HG03045 (cell line): Measurements from ENCODE around the gene MYOZ3.

Experiments used
- ATAC-seq: cut with Tn5 transposase; IDR thresholded peaks from one replicate; pipeline ENCODE4 v1.9.1; 2021; ENCODE audit warnings: mild to moderate bottlenecking, moderate library complexity; ENCODE audit not compliant: unreplicated experiment

Gene MYOZ3

GRCh38 chr5:150626853-150627276 is 34.2 kb upstream of the MYOZ3 start:
- no peak for ATAC-seq

DNA sequence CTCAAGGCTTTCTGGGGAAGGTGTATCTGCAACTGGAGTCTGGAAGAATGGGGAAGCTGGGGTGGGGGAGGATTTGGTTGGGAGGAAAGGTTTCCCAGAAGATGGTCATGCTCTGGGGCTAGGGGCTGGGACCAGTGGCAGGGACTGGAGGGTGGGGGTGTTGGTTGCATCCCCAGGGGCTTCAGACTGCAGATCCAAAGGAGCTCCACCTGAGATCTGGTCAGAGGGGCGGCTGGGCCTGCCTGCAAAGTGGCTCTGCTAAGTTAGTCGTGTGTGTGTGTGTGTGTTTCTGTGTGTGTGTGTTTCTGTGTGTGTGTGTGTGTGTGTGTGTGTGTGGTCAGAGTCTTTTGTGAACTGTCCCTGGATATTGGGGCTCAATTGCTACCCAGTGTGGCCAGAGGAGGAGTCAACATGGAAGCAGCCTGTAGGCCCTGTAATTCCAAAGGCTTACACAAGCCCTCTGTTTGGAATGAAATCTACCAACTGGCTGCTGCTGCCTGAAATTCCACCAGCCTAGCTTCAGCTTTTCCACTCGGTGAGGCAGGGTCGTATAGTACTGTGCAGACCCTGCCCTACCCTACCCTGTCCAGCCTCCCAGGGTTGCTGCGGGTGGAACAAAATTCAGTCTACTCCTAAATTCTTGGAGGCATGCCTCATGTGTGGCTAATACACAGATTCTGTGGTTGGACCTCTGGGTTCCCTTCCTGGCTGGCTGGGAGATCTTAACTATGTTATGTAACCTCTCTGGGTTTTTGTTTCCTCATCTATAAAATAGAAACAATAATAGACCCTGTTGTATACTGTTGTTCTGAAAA is 33.1 kb upstream of the MYOZ3 start:
- ATAC-seq = no peak

DNA sequence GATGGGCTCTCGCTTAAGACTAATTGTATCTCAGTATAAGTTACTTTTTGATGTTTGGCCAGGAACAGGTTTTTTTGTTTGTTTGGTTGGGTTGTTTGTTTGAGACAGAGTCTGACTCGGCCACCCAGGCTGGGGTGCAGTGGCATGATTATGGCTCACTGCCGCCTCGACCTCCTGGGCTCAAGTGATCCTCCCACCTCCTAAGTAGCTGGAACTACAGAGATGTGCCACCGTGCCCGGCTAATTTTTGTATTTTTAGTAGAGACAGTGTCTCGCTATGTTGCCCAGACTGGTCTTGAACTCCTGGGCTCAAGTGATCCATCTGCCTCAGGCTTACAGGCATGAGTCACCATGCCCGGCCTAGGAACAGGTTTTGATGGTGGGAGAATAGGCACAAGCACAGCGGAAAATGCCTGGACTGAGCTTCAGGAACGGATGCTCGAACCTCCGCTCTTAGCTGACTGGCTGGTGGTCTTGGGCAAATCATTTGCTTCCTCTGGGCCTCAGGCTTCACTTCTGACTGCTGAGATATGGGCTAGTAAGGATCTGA is 32.0 kb upstream of the MYOZ3 start:
- ATAC-seq = no peak

DNA sequence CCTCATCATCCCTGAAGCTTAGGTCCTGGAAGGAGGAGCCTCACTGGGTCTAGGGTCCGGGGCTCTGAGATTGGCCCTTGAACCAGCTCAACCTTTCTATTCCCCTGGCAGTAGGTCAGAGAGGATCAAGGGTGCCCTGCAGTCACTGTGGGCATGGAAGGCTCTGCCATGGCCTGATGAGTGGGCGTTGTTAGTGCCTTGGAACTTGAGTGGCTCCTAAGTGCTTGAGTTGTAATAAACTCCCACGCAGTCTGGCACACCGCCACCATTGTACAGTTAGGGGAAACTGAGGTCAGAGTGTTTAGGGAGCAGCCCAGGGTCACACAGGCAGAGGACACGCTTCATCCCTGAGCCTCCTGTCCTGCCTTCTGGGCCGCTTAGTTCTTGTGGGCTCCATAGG is 31.0 kb upstream of the MYOZ3 start:
- no peak for ATAC-seq

DNA sequence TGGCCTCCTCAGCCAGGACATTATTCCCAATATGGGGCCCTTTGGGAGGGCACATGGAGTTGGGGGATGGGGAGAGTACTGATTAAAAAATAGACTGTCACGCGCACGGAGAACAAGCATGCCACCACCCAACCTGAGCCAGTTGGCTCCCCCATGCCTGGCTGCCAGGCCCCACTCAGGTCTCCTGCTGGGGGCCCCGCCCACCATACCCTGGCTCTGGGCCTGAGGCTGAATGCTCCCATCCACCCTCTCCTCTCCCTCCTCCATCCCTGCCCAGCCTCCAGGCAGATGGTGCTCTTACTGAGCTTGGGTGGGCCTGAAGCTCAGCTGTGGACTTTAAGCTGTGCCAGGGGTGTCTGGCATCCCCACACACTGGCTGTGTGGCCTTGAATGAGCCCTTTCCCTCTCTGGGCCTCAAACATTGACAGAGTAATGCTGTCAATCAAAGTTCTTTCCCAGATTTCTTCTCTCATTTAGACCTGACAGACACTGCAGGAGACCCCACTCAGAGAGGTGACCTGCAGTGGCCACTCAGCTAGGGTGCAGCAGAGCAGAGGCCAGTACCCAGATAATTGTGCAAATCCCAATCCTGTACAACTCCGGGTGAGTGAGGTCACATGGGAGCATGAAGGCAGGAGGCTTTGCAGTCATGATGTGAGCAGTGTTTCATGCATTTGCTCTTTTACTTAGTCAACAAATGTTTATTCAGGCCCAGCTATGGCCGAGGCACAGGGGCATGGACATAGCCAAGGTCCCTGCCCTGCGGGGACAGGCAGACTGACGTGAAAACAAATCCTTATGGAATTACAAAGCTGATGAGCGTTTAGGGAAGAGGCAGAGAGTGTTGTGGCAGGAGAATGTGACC is 30.4 kb upstream of the MYOZ3 start:
- no peak for ATAC-seq

- no peak for ATAC-seq
Observed at GRCh38 chr5:150631326-150631701, 29.7 kb upstream of the MYOZ3 start.

GRCh38 chr5:150632305-150633160 is 28.5 kb upstream of the MYOZ3 start:
- no peak for ATAC-seq

DNA sequence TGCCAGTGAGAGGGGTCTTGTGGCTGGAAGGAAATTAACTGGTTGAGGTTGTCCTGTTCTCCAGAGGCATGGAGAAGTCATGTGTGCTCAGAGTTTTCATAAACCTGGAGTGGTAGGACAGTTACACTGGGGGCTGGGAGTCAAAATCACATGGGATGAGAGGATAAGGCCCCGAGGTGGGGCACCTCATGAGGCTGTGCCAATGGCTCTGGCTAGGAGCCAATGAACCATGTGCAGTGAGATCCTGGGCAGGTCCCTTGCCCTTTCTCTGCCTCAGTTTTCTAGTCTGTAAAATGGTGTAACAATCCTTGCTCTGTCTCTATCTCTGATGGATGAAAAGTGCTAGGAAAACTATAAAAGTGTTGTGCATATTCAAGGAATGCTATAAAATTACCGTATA is 27.6 kb upstream of the MYOZ3 start:
- no peak for ATAC-seq

GRCh38 chr5:150636391-150637244 is 24.4 kb upstream of the MYOZ3 start:
- no peak for ATAC-seq

DNA sequence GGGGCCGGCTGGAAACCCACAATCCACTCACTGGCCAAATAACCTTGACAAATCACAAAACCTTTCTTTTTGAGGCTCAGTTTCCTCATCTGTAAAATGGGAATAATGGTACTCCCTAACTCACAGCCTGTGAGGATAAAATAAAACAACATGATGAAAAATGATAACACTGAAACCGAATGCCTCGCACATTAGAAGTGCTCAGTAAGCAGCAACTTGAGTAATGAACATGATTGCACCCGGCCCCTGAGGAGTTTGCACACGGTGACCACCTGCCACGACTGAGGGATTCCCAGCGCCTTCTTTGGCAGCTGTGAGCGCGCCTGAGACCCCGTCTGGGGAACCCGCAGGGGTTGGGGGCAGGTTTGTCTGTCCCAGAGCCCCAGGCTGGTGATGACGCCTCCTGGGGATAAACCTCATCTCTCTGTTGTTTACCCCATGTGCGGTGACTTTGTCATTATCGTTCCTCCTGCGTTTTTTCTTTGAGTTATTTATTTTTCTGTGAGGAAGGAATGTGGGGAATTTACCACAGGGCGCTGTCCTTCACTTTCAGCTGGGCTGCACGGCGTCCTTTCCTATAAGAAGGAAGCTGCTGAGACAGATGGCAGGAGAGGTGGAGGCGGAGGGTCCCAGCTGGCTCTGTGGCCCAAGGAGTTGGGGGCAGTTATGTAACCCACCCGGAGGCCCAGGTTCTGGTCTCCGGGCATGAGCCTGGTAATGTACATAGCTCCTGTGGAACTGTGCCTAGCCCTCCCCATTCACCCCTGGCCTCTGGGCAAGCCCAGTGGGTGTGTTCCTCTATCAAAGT is 23.6 kb upstream of the MYOZ3 start:
- ATAC-seq = no peak

DNA sequence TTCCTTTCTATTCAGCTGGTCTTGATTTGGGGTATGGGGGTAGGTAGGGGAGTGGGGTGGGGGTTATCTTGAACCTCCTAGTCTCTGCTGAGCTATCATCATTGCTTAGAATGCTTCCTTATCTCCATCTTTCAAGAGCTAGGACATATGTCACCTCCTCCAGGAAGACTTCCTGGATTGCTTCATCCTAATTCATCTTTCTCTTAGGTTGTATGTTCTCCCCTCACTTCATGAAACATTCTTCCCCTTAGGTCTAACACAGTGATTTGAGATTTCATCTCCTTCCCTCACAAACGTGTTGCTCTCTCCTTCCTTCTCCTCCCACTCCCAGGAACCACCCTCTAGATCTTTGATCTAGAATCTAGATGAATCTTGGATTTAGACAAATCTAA is 23.0 kb upstream of the MYOZ3 start:
- ATAC-seq = no peak

DNA sequence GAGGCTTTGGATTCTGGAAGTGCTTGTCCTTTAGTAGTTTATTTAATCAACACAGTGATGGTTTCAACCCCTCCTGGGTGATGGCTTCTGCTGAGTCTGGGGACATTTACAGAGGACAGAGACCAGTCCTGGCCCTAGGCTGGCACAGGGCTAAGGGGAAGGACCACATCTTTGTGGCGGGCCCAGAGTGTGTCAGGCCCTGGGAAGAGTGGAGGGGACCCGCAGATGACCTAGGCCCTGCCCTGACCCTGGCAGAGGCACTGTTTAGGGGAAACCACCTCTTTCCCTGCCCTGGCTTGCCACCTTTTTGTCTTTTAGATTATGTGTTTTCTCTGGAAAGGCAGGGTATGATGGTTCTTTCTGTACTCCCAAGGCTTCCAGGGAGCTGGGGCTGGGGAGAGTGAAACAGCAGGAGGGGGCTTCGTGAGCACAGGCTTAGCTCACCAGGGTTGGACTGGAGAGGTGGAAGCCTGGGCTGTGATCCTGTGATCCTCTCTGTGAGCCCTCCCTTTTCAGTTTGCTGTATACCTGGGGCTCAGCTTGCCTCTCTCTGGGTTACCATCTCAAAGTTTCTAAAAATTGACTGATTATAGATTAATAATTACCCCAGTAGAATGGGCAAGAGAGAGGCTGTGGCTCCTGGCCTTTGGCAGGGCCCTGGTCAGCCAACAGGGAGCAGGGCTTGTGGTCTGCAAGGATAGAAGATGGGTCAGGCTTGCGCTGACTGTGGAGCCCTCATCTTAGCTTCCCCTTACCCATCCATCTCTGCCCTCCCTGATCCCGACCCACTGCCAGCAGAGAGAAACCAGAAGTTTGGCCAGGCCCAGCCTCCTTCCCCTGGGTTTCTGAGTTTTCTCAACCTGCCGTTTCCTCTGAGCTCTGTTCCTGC is 22.3 kb upstream of the MYOZ3 start:
- ATAC-seq = no peak

DNA sequence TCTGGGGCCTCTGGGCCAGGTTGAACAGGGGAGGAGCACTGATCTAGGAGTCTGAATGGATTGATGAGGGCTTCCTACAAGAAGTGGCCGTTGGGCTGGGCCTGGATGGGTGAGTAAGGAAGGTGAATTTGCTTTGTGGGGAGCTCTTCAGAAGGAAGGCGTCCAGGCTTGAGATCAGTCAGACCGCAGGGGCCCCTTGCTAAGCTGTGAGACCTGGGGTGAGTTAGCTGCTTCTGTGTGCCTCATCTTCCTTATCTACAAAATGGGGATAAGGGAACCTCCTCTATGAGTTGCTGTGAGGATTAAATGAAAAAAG is 21.7 kb upstream of the MYOZ3 start:
- ATAC-seq = no peak

DNA sequence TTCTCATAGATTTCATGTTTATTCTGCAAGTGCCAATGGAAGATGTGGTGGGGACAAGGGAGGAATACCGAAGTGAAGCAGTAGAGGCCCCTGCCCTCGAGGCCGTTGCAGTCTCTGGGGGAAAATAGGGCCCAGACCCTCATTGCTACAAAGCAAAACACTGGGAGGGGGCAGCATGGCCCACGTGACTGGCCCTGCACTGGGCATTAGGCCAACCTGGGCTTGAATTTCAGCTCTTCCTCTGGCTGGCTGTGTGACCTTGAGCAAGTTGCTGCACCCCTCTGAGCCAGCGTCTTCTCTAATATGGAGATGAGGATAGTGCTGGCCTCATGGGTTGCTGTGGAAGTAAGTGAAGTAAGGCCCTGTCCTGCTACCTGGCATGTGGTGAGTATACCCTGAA is 21.3 kb upstream of the MYOZ3 start:
- ATAC-seq = no peak

DNA sequence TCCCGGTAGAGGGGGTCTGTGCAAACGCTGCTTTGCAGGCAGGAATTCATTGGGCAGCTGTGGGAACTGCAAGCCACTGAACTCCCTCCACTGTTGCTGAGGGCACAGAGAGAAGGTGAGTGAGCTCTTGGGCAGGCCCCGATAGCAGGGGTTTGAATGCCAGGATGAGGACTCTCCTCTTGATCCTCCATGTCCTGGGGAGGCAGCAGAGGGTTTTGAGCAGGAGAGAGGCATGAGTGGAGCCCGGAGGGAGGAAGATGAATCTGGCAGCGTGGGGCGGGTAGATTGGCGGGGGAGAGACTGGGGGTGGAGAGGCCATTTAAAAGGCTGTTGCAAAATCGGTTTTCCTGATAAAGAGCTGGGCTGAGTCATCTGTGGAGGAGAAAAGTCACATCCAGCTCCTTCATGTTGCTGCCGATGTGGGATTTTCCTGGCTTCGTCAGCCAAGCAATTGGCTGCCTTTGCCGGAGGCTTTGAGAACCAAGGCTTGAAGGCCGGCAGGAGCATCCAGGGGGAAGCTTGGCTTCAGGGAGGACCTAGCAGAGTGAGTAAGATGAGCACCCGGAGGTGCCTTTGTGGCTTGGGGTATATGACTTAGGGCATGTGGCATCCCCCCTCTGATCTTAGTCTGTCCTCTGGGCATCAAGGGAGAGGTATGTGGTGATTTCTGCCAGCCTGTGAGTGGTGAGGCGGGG is 20.6 kb upstream of the MYOZ3 start, which contains the start of gene SYNPO:
Gene SYNPO, plus strand, starts transcription at position 350 of the 695 bp plus-strand sequence. CDS start 7,616 bp downstream, outside the sequence.
- ATAC-seq = no peak

- no peak for ATAC-seq
Observed at GRCh38 chr5:150641006-150641570, 20.0 kb upstream of the MYOZ3 start.

GRCh38 chr5:150641824-150642566 is 19.1 kb upstream of the MYOZ3 start:
- no peak for ATAC-seq
